Fibroblast of peridontal ligament (primary cell): Measurements from ENCODE around the gene SQOR.
A peak's percentile ranks its signal among the peaks of the same experiment; 100 is the strongest.

Experiments used
- DNase-seq: peaks from one replicate; pipeline ENCODE4 v3.0.0-alpha.2; 2010; ENCODE audit errors: extremely low read depth

SQOR gene

DNA sequence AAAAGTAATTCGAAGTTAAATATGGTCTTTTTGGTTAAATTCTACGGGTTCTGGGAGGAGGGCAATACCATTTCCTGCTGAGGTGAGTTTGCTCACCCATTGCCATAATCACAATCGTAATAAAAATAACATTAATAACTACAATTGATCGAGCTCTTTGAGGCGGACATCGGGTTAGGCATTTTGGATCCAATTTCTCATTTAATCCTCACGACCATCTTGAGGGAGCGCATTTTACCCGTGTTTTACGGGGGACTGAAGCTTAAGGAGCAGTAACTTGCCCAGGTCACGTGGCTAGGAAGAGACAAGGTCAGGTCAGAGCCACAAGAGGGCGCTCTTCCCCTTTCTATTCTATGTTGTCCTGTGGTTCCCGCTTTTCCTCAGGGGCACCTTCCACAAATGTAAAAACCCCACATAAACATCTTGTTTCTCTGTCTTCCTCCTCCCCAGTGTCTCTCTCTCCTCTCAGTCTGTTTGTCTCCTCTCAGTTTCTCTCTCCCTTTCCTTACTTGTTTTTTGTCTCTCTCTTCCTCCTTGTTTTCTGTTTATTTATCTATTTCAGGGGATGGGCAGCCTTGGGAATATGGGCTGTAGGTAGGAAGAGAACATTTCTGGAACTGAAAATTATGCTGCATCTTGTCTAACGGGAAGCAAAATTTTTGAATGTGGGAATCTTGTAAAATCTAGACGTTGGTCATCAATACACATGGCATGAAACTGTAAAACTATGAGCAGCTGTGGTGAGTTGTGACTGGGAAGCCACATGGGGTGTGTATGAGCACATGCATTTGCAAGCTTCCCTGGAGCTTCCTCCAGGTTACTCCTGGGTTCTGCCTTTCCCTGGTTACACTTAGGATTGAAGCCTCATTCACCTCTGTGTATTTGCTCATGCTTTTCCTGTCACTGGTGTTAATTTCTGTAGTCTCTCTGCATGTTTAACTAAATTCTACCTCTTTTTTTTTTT lies 71.0 kb downstream of the SQOR start:
- peak; percentile 91 for DNase-seq

DNA sequence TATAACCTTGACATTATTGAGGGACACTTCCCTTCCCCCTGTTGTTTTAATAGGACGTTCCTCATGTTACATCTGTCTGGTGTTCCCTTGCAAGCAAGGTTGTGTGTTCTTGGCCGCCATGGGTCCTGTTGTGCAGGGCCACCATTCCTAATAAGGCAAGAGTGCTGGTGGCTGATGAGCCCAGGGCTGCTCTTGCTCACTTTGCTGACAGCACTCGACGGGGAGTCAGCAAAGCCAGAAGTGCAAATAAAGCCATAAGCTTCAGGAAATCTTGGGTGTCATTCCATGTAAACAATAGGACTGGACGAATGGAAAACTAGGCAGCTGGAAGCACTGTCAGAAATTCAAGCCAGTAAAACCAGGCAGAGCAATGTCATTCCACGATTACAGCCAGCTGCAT lies 75.8 kb downstream of the SQOR start:
- no peak for DNase-seq

DNA sequence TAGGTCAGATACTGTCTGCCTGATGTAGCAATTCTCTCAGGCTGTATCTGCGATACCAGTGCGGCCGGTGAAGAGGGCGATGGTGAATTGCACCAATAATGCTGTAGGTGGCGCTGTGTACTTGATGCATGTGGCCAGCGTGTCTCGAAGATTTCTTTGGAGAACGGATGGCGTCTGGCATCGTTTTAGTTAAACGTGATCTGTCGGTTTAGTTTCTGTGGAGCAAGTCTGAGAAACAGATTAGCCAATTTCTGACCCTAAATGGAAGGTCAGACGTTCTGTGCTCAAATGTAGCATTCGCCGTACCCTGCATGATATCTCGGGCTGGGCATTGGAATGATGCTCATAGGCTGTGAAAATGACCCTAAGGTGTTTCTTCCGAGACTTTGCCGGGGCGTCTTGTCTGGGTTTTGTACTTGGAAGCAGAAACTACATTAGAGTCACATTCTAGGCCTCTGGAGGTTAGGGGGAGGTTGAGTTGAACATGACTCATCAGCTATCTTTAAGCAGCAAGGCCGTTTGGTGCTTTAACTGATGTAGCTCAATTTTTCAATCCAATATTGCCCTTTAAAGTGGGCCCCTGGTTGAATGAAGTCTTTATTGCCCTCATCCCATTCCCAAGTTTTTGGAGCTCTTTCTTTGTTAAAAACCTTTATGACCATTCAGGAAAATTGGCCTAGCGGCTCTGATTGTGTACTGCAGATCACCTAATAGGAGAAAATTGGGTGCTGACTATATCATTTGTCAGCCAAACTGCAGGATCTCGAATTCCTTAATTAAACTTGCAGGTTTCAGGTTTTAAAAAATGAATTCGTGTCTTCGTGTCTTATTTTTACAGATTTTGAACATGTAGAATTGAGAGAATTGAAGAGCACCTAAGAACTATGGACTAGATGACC lies 80.0 kb downstream of the SQOR start:
- peak; percentile 79 for DNase-seq

DNA sequence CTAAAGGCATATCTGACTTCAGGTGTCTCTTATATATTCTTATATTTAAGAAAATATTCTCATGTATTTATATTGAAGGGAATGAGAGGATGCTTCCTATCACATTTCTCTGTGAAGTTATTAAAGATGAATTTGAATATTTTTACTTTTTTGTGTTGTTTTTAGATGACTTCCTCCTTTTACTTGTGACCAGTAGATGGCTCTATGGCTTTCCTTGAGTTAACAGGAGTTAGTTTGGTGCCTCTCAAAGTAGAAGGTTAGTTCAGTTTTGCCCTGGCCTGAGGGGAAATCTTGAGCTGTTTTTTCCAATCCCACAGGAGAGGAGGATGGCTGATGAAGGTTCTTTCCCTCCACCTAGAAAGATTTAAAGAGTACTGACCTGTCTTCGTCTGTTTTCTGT lies 80.7 kb downstream of the SQOR start:
- DNase-seq = peak; percentile 44

DNA sequence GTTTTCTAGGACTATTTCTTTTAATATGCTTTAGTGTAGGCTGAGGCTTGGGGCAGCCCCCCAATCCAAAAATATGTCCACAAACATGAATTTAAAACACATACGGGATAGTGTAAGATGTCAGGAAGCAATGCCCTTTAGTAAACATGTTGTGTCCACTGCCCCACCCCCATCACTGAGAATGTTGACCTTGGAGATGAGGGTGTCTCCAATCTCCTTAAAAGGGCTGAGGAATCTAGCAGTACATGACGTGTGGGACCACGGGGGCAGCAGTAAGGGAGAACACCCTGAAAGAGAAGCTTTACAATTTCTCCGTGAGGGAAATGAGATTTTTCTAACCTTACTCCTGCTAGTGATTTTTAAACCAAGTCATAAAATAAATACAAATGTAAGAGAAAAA lies 84.7 kb downstream of the SQOR start:
- no peak for DNase-seq

DNA sequence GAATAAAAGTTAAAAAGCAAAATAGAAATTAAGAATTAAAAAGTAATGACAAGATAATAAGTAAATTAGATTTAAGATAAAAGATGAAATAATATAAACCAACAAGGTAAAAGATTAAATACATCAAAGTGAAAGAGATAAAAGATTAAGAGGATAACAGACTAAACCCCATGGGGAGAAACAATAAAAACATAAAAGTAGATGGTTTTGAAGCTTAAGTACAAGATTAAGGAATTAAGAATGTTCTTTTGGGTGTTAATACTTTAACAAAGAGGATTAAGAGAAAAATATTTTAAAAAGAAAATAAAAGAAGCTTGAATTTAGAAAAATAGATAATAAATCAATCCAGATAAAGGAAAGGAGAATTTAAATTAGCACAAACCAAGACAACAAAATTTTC lies 85.4 kb downstream of the SQOR start:
- DNase-seq = no peak

DNA sequence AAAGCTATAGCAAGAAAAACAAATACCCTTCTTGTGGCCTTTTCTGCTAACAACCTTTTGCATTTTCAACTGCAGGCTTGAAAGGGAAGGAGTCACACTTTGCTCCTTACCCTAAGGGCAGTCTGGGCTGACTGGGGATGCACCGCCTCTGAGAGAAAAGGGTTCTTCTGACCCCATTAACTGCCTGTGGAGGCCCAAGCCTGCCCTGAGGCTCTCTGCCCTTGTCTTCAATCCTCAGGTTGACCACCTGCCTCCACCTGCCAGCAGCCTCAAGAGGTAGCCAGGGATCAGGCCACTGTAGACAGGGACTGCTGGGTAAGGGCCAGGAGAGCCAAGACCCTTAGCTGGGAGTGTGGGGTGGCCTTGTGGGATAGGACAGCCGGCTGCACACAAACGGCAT lies 93.8 kb downstream of the SQOR start:
- DNase-seq = no peak

DNA sequence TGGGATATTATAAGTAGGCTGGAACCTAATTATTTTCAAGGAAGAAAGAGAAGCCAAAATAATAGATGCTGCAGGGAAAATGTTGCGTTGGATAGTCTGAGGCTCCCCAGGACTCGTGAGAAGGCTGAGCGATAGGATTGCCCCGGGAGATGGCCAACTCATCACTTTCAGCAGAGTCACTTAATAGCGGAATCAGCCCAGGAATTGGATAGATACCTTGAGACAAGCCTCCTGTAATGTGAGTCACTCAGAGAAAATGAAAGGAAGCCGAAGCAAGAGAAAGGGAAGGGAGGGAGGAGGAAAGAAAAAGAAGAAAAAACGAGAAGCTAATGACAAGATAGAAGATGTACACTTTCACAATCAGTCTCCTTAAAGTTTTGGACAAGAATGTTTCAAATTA lies 94.3 kb downstream of the SQOR start:
- DNase-seq = no peak

DNA sequence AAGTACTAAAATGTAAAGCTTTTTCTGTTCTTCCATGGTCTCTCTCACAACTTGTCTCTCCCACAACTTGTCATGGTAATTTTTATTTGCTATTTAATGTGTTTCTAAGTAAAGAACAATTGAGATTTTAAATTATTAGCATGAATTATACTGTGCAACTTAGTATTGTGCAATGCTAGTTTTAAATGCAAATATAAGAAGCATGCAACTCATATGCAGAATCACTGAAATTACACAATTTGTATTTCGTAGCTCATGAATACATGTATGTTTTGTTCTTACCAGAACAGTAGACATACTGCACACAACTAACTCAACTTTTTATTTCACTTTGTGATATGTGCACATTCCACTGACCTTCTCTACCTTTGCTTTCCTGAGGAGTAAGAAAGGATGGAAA lies 96.5 kb downstream of the SQOR start:
- no peak for DNase-seq

DNA sequence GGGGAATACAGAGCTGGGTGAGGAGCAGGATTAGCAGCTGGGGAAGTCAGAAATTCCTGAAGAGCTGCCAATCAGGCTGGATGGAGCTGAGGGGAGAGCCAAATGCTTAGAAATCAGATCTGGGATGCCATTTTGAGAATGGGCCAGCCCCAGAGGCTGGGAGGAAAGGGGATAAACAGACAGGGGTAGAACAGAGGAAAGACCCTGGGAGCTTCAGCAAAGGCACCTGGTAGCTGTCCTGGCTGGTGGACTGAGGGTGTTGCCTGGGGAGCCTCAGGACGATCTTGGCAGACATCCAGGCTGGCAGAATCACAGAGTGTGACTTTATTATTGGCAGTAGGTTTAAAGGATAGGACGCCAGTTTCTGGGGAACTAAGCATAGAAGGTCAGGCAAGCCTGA lies 97.8 kb downstream of the SQOR start:
- no peak for DNase-seq

DNA sequence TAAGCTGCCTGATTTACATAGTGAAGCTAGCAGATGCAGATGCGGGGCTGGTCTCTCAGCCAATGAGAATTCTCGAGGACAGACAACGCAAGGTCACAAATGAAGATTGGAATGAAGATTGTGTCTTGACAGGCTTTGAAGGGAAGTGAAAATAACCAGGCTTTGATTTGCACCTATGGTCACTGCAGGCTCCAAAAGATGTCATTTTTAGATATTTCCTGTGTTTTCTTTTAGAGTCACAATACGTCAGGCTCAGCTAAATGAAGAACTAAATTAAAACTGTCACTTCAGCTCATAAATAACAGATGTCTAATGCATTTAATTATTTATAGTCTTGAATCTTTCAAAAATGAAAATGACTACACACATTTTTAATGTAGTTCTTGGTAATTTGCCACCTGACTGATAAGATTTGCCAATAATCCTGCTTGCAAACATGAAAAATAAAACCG lies 99.5 kb downstream of the SQOR start:
- DNase-seq = no peak
